ENCODE measurements around the gene INPP5K. TPM values are rescaled to one million over a fixed set of nuclear protein-coding genes. Genes with fewer than 3 reads are reported as not detected.
"Not testable (repeated sequence)": the region's sequence is repeated elsewhere in the genome, so short reads cannot be mapped to it uniquely, and the experiment has no call there.

INPP5K gene
- total RNA-seq (2021): 26.2 and 27.5 TPM in 2 replicates
- percentile 49 among the genes with signal in this experiment for Bru-seq, nascent RNA
- BruChase-seq, experiment 1, labeled RNA remaining after a 2-hour chase: percentile 51 among the genes with signal in this experiment
- BruChase-seq, experiment 2, labeled RNA remaining after a 6-hour chase: percentile 57 among the genes with signal in this experiment
- long read RNA-seq, transcript INPP5K-204 (12 exons, 2,988 nt): major isoform, 43 of 72 reads
- long read RNA-seq, transcript INPP5K-201 (13 exons, 2,880 nt): minor isoform, 6 of 72 reads
- long read RNA-seq, partial matches to known transcripts: 3 of 72 reads
- long read RNA-seq, other reads (novel, unspliced or antisense): 18 of 72 reads

DNA sequence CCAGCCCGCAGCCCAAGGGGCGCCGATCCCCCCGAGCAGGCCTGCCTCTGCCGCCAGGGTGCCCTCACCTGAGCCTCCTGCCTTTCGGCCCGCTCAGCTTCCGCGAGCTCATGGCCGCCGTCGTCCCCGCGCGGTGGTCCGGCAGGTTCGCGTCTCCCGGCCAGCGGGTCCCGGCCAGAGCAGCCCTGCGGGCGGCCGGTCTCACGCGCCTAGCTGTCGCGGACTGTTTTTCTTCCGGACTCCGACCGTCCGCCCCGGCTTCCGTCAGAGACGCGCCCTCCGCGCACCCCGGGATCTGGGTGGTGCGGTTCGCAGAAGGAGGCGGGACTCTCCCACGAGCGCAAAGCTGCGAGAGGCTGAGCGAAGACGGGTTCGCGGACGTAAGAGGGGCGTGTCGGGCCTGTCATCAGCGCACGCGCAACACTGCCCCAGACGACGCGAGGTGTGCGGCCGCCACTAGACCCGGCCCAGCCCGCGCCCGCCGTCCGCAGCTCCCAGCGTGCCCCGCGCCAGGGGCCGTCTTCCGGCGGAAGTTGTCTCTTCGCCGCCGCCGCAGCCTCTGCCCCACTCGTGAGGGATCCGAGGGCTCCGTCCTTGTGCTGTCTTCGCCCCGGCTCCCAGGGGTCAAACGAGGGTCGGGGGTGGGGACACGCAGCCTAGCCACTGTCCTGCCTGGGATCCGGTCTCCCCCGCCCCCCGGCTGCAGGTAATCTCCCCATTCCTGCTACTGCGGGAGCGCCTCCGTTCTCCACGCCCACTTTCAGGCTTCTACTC is at the start of gene INPP5K:
Gene INPP5K (minus strand): TSS at position 225 of the 774 bp plus-strand sequence. CDS start 113 bp downstream, at position 112.
- H3K27me3 ChIP-seq (replicated peaks; ENCODE audit: insufficient read depth, low read depth, low read length, poor library complexity): no peaks in the 10 kb centered on the region
- peak within 1 kb of the TSS; percentile 91 for H3K27ac ChIP-seq (ENCODE audit: low read depth, low read length, poor library complexity, severe bottlenecking)
- H3K4me3 ChIP-seq (ENCODE audit: low read depth, low read length, poor library complexity, severe bottlenecking): peak within 1 kb of the TSS; percentile 91
- DNase-seq (ENCODE audit: low spot score): peak; percentile 99
- H3K36me3 ChIP-seq (ENCODE audit: insufficient read depth, low read length, poor library complexity, severe bottlenecking): peaks cover 4% of the 10 kb centered on the region
- TF ChIP-seq EZH2 (IDR thresholded peaks at IDR 0.05; ENCODE audit: borderline replicate concordance, low read depth, low read length, poor library complexity, severe bottlenecking): no peak
- TF ChIP-seq, protein P1, sequence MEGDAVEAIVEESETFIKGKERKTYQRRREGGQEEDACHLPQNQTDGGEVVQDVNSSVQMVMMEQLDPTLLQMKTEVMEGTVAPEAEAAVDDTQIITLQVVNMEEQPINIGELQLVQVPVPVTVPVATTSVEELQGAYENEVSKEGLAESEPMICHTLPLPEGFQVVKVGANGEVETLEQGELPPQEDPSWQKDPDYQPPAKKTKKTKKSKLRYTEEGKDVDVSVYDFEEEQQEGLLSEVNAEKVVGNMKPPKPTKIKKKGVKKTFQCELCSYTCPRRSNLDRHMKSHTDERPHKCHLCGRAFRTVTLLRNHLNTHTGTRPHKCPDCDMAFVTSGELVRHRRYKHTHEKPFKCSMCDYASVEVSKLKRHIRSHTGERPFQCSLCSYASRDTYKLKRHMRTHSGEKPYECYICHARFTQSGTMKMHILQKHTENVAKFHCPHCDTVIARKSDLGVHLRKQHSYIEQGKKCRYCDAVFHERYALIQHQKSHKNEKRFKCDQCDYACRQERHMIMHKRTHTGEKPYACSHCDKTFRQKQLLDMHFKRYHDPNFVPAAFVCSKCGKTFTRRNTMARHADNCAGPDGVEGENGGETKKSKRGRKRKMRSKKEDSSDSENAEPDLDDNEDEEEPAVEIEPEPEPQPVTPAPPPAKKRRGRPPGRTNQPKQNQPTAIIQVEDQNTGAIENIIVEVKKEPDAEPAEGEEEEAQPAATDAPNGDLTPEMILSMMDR (conservative IDR thresholded peaks at IDR 0.05; ENCODE audit: low read depth, low read length): no peak
- intact Hi-C loops (cut with micrococcal nuclease; ENCODE audit: unreplicated experiment): loop anchor here (5.0 kb wide), 3 partner anchors 149 to 259 kb away; partner anchors contain the start of gene BHLHA9
- no peaks in the 10 kb centered on the region for H3K9me3 ChIP-seq (ENCODE audit: low read depth, low read length, poor library complexity, severe bottlenecking)
- ChIA-PET POLR2A (ENCODE audit: low non-redundant PET) (interaction anchor here (0.7 to 0.9 kb wide), 3 partner anchors 38 to 315 kb away, joined by 3 to 19 read pairs (median 13); no protein-coding TSS in a partner anchor), CTCF (interaction anchor here (0.6 to 1.9 kb wide), 6 partner anchors 53 to 787 kb away, joined by 3 to 25 read pairs (median 6); partner anchors contain the start of genes CRK and SMG6)
- H3K4me1 ChIP-seq (ENCODE audit: insufficient read depth, low read length, poor library complexity, severe bottlenecking): peaks cover 25% of the 10 kb centered on the region
- BruUV-seq (replicated peaks): no TSS peak

GRCh38 chr17:1565877-1566276 is 49.5 kb upstream of the INPP5K start:
- Histone ChIP-seq H3K27ac (ENCODE audit: low read depth, low read length, poor library complexity, severe bottlenecking) (no peak overlapping the region), H3K4me1 (ENCODE audit: insufficient read depth, low read length, poor library complexity, severe bottlenecking) (peaks cover 6% of the 10 kb centered on the region), H3K9me3 (ENCODE audit: low read depth, low read length, poor library complexity, severe bottlenecking) (no peaks in the 10 kb centered on the region), H3K27me3 (replicated peaks; ENCODE audit: insufficient read depth, low read depth, low read length, poor library complexity) (no peaks in the 10 kb centered on the region), H3K4me3 (ENCODE audit: low read depth, low read length, poor library complexity, severe bottlenecking) (no peak overlapping the region), H3K36me3 (ENCODE audit: insufficient read depth, low read length, poor library complexity, severe bottlenecking) (no peaks in the 10 kb centered on the region)
- CTCF ChIA-PET: no interaction called here
- POLR2A ChIA-PET (ENCODE audit: low non-redundant PET): no interaction called here
- TF ChIP-seq, protein P1 (conservative IDR thresholded peaks at IDR 0.05; ENCODE audit: low read depth, low read length): no peak
- TF ChIP-seq EZH2 (IDR thresholded peaks at IDR 0.05; ENCODE audit: borderline replicate concordance, low read depth, low read length, poor library complexity, severe bottlenecking): no peak
- DNase-seq (ENCODE audit: low spot score): no peak
- no TSS peak for BruUV-seq (replicated peaks)
- intact Hi-C loops (cut with micrococcal nuclease; ENCODE audit: unreplicated experiment): no loop called here

DNA sequence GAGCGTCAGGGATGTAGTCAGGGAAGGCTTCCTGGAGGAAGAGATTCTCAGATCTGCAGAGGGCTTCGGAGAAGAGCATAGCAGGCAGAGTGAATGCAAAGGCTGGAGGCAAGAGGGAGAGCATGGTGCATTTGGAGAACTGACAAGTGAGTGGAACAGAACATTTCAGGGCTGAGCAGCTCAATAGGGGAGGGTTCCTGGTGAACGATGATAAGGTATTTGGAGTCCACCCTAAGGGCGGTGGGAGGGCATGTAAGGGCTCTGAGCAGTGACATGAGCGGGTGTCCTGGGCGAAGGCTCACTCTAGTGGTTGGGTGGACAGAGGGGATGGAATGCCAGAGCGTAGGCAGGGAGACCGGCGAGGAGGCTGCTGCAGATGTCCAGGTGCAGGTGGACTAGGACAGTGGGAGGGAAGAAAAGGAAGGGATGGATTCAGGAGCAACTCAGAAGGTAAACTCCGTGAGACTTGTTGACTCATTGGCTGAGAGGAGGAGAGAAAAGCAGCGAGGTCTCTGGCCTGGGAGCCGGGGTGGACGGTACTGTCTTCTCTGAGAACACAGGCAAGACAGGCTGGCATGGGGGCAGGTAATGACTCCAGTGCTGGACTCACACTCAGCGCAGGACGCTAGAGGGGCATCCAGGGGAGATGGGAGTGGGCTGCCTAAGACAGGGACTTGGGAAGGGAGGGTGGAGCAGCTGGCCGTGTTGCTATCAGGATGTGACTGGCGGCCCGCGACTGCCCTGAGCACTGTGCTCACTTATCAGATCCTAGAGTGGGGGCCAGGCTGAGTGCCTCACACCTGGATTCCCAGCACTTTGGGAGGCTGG is 47.6 kb upstream of the INPP5K start:
- ChIA-PET POLR2A (ENCODE audit: low non-redundant PET) (no interaction called here), CTCF (no interaction called here)
- no peak for TF ChIP-seq EZH2 (IDR thresholded peaks at IDR 0.05; ENCODE audit: borderline replicate concordance, low read depth, low read length, poor library complexity, severe bottlenecking)
- TF ChIP-seq, protein P1 (conservative IDR thresholded peaks at IDR 0.05; ENCODE audit: low read depth, low read length): no peak
- no peaks in the 10 kb centered on the region for H3K27me3 ChIP-seq (replicated peaks; ENCODE audit: insufficient read depth, low read depth, low read length, poor library complexity)
- H3K9me3 ChIP-seq (ENCODE audit: low read depth, low read length, poor library complexity, severe bottlenecking): no peaks in the 10 kb centered on the region
- peaks cover 6% of the 10 kb centered on the region for H3K4me1 ChIP-seq (ENCODE audit: insufficient read depth, low read length, poor library complexity, severe bottlenecking)
- H3K4me3 ChIP-seq (ENCODE audit: low read depth, low read length, poor library complexity, severe bottlenecking): no peak overlapping the region
- intact Hi-C loops (cut with micrococcal nuclease; ENCODE audit: unreplicated experiment): no loop called here
- no peak overlapping the region for H3K27ac ChIP-seq (ENCODE audit: low read depth, low read length, poor library complexity, severe bottlenecking)
- no peak for DNase-seq (ENCODE audit: low spot score)
- no TSS peak for BruUV-seq (replicated peaks)
- H3K36me3 ChIP-seq (ENCODE audit: insufficient read depth, low read length, poor library complexity, severe bottlenecking): no peaks in the 10 kb centered on the region

GRCh38 chr17:1563471-1563785 is 47.0 kb upstream of the INPP5K start:
- POLR2A ChIA-PET (ENCODE audit: low non-redundant PET); BruUV-seq (replicated peaks); DNase-seq (ENCODE audit: low spot score); H3K4me1 ChIP-seq (ENCODE audit: insufficient read depth, low read length, poor library complexity, severe bottlenecking); H3K36me3 ChIP-seq (ENCODE audit: insufficient read depth, low read length, poor library complexity, severe bottlenecking); H3K27me3 ChIP-seq (replicated peaks; ENCODE audit: insufficient read depth, low read depth, low read length, poor library complexity); H3K27ac ChIP-seq (ENCODE audit: low read depth, low read length, poor library complexity, severe bottlenecking); H3K4me3 ChIP-seq (ENCODE audit: low read depth, low read length, poor library complexity, severe bottlenecking); intact Hi-C loops (cut with micrococcal nuclease; ENCODE audit: unreplicated experiment); H3K9me3 ChIP-seq (ENCODE audit: low read depth, low read length, poor library complexity, severe bottlenecking): not testable (repeated sequence)
- CTCF ChIA-PET: interaction anchor here (0.7 kb wide), 1 partner anchor 85 kb away, joined by 7 read pairs; no protein-coding TSS in a partner anchor

Measured in A673 (cell line).